Measurements from ENCODE around the gene SLC38A4. TPM values are rescaled to one million over a fixed set of nuclear protein-coding genes. Genes with fewer than 3 reads are reported as not detected.

SLC38A4 gene
- total RNA-seq, 1 experiment from 2014 or later: not detected

DNA sequence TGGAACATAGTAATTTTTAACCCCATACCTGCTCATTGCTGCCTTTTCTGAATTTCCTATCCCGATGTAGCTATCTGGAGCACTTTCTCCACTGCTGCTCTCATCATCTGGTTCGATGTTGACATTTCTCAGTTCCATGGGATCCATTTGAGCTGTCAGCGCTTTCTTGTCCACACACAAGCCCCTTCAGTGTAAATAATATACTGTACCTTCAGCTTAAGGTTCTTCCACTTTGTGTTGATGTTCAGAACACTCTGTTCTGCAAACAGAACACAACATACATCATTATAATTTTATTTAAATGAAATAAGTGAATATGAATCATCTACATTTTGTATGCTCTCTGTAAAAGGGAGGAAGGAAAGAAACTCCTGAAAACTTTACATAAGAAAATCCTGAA, 32.9 kb downstream of the SLC38A4 start:
- Histone ChIP-seq H3K4me3 (ENCODE audit: low read length) (no peak overlapping the region), H3K36me3 (ENCODE audit: insufficient read depth, low read length) (no peaks in the 10 kb centered on the region), H3K27me3 (ENCODE audit: low read length) (no peaks in the 10 kb centered on the region), H3K4me1 (ENCODE audit: low read length) (no peaks in the 10 kb centered on the region), H4K20me1 (ENCODE audit: insufficient read depth, low read depth, low read length) (no peaks in the 10 kb centered on the region), H3K9ac (ENCODE audit: low read length) (no peak overlapping the region), H3K79me2 (ENCODE audit: low read length) (no peaks in the 10 kb centered on the region), H2AFZ (ENCODE audit: low read length) (no peak overlapping the region), H3K27ac (ENCODE audit: low read length) (no peak overlapping the region), H3K9me3 (ENCODE audit: low read length) (no peaks in the 10 kb centered on the region), H3K9me2 (replicated peaks; ENCODE audit: insufficient read depth, low read length) (no peaks in the 10 kb centered on the region), H3K4me2 (ENCODE audit: low read depth, low read length, poor library complexity, severe bottlenecking) (no peak overlapping the region)
- DNase-seq: no peak

DNA sequence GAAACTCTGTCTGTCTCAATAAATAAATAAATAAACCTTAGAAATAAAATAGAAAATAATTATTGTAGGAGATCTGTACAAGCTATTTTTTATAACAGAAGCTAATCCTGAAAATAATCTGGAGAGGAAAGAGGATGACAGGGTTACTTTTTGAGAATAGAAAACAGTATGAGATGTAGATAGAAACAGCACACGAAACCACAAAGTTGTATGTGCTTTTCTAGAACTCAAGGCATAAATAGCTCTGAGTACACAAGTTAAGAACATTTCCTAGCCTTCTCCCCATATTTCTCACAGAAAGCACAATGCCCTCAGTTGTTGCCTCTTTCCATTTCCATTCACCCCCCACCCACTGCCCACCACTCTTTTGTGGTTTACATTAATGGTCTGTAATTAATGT, 35.7 kb downstream of the SLC38A4 start:
- Histone ChIP-seq H3K4me2 (ENCODE audit: low read depth, low read length, poor library complexity, severe bottlenecking) (no peak overlapping the region), H3K79me2 (ENCODE audit: low read length) (no peaks in the 10 kb centered on the region), H3K9me3 (ENCODE audit: low read length) (no peaks in the 10 kb centered on the region), H3K36me3 (ENCODE audit: insufficient read depth, low read length) (no peaks in the 10 kb centered on the region), H3K9ac (ENCODE audit: low read length) (no peak overlapping the region), H3K4me1 (ENCODE audit: low read length) (no peaks in the 10 kb centered on the region), H3K4me3 (ENCODE audit: low read length) (no peak overlapping the region), H3K27me3 (ENCODE audit: low read length) (no peaks in the 10 kb centered on the region), H2AFZ (ENCODE audit: low read length) (no peak overlapping the region), H3K27ac (ENCODE audit: low read length) (no peak overlapping the region), H3K9me2 (replicated peaks; ENCODE audit: insufficient read depth, low read length) (no peaks in the 10 kb centered on the region), H4K20me1 (ENCODE audit: insufficient read depth, low read depth, low read length) (no peaks in the 10 kb centered on the region)
- no peak for DNase-seq

- no peak overlapping the region for H2AFZ ChIP-seq (ENCODE audit: low read length)
- H3K9me2 ChIP-seq (replicated peaks; ENCODE audit: insufficient read depth, low read length): no peaks in the 10 kb centered on the region
- H3K27me3 ChIP-seq (ENCODE audit: low read length): no peaks in the 10 kb centered on the region
- H3K9ac ChIP-seq (ENCODE audit: low read length): no peak overlapping the region
- H3K4me1 ChIP-seq (ENCODE audit: low read length): no peaks in the 10 kb centered on the region
- H4K20me1 ChIP-seq (ENCODE audit: insufficient read depth, low read depth, low read length): no peaks in the 10 kb centered on the region
- no peak for DNase-seq
- H3K9me3 ChIP-seq (ENCODE audit: low read length): no peaks in the 10 kb centered on the region
- no peaks in the 10 kb centered on the region for H3K36me3 ChIP-seq (ENCODE audit: insufficient read depth, low read length)
- no peak overlapping the region for H3K27ac ChIP-seq (ENCODE audit: low read length)
- H3K4me3 ChIP-seq (ENCODE audit: low read length): no peak overlapping the region
- H3K4me2 ChIP-seq (ENCODE audit: low read depth, low read length, poor library complexity, severe bottlenecking): no peak overlapping the region
- H3K79me2 ChIP-seq (ENCODE audit: low read length): no peaks in the 10 kb centered on the region
These were observed 37.5 kb downstream of the SLC38A4 start for GRCh38 chr12:46788072-46788887.

GRCh38 chr12:46787496-46788055, 38.2 kb downstream of the SLC38A4 start:
- Histone ChIP-seq H4K20me1 (ENCODE audit: insufficient read depth, low read depth, low read length) (no peaks in the 10 kb centered on the region), H3K9me3 (ENCODE audit: low read length) (no peaks in the 10 kb centered on the region), H3K9ac (ENCODE audit: low read length) (no peak overlapping the region), H3K36me3 (ENCODE audit: insufficient read depth, low read length) (no peaks in the 10 kb centered on the region), H3K4me2 (ENCODE audit: low read depth, low read length, poor library complexity, severe bottlenecking) (no peak overlapping the region), H3K27me3 (ENCODE audit: low read length) (no peaks in the 10 kb centered on the region), H2AFZ (ENCODE audit: low read length) (no peak overlapping the region), H3K4me1 (ENCODE audit: low read length) (no peaks in the 10 kb centered on the region), H3K4me3 (ENCODE audit: low read length) (no peak overlapping the region), H3K27ac (ENCODE audit: low read length) (no peak overlapping the region), H3K79me2 (ENCODE audit: low read length) (no peaks in the 10 kb centered on the region), H3K9me2 (replicated peaks; ENCODE audit: insufficient read depth, low read length) (no peaks in the 10 kb centered on the region)
- no peak for DNase-seq

DNA sequence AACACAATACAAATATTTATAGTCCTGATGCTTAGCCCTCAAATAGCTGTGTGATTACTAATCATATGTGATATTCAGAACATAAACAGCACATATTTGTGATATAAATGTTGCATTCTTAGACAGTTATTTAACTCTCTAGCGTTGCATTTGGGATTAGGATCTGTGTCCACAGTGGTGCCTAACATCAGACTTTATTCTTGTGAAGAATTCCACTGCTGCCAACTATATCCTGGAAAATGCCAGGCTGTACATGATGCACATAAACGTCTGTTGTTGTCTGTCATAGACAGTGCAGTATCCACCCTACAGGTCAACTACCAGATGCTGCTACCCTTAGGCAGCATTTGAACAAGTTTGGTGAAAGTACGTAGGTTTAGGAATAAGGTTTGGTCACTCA, 39.0 kb downstream of the SLC38A4 start:
- Histone ChIP-seq H3K27me3 (ENCODE audit: low read length) (no peaks in the 10 kb centered on the region), H3K4me1 (ENCODE audit: low read length) (no peaks in the 10 kb centered on the region), H3K9ac (ENCODE audit: low read length) (no peak overlapping the region), H3K36me3 (ENCODE audit: insufficient read depth, low read length) (no peaks in the 10 kb centered on the region), H3K4me3 (ENCODE audit: low read length) (no peak overlapping the region), H3K79me2 (ENCODE audit: low read length) (no peaks in the 10 kb centered on the region), H2AFZ (ENCODE audit: low read length) (no peak overlapping the region), H3K4me2 (ENCODE audit: low read depth, low read length, poor library complexity, severe bottlenecking) (no peak overlapping the region), H3K27ac (ENCODE audit: low read length) (no peak overlapping the region), H3K9me2 (replicated peaks; ENCODE audit: insufficient read depth, low read length) (no peaks in the 10 kb centered on the region), H3K9me3 (ENCODE audit: low read length) (no peaks in the 10 kb centered on the region), H4K20me1 (ENCODE audit: insufficient read depth, low read depth, low read length) (no peaks in the 10 kb centered on the region)
- no peak for DNase-seq

DNA sequence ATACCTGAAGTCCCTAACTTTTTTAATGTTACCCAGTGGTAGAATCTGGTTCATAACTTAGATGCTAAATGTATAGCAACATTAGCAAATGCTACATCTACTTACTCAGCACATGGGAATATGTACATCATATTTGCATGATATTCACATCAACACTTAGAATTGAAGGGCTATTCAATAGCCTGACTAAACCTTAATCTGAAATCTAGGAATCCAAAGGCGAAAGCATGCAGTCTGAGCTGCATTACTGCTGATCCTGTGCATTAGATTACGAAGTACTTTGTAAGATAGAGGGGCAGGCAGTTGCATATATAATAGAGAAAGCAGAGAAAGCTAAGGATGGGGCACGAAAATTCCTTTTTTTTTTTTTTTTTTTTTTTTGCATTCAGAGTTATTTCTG, 40.4 kb downstream of the SLC38A4 start:
- no peaks in the 10 kb centered on the region for H3K4me1 ChIP-seq (ENCODE audit: low read length)
- no peak for DNase-seq
- H3K4me2 ChIP-seq (ENCODE audit: low read depth, low read length, poor library complexity, severe bottlenecking): no peak overlapping the region
- H3K4me3 ChIP-seq (ENCODE audit: low read length): no peak overlapping the region
- no peak overlapping the region for H3K27ac ChIP-seq (ENCODE audit: low read length)
- H3K9me3 ChIP-seq (ENCODE audit: low read length): no peaks in the 10 kb centered on the region
- no peaks in the 10 kb centered on the region for H3K9me2 ChIP-seq (replicated peaks; ENCODE audit: insufficient read depth, low read length)
- H3K27me3 ChIP-seq (ENCODE audit: low read length): no peaks in the 10 kb centered on the region
- no peak overlapping the region for H2AFZ ChIP-seq (ENCODE audit: low read length)
- no peaks in the 10 kb centered on the region for H4K20me1 ChIP-seq (ENCODE audit: insufficient read depth, low read depth, low read length)
- no peaks in the 10 kb centered on the region for H3K79me2 ChIP-seq (ENCODE audit: low read length)
- no peaks in the 10 kb centered on the region for H3K36me3 ChIP-seq (ENCODE audit: insufficient read depth, low read length)
- H3K9ac ChIP-seq (ENCODE audit: low read length): no peak overlapping the region

DNA sequence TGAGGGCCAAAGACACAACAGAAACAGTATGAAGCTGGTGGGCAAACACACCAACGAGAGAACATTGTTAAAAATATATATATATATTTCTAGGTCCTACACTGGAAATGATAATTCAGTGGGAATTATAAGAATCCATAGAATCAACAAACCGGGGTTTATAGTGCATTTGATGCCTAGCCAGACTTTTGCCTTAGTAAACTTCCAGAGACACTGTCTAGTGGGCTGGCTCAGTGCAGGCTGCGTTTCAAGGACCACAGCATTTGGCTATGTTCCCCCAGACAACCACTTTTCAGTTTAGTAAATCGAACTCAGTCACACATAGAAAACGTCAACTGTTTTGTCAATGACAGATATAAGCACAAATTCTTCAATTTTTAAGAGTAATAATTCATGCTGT, 41.9 kb downstream of the SLC38A4 start:
- Histone ChIP-seq H3K9ac (ENCODE audit: low read length) (no peak overlapping the region), H2AFZ (ENCODE audit: low read length) (no peak overlapping the region), H3K4me1 (ENCODE audit: low read length) (no peaks in the 10 kb centered on the region), H3K27me3 (ENCODE audit: low read length) (no peaks in the 10 kb centered on the region), H4K20me1 (ENCODE audit: insufficient read depth, low read depth, low read length) (no peaks in the 10 kb centered on the region), H3K4me3 (ENCODE audit: low read length) (no peak overlapping the region), H3K4me2 (ENCODE audit: low read depth, low read length, poor library complexity, severe bottlenecking) (no peak overlapping the region), H3K9me2 (replicated peaks; ENCODE audit: insufficient read depth, low read length) (no peaks in the 10 kb centered on the region), H3K9me3 (ENCODE audit: low read length) (no peaks in the 10 kb centered on the region), H3K79me2 (ENCODE audit: low read length) (no peaks in the 10 kb centered on the region), H3K27ac (ENCODE audit: low read length) (no peak overlapping the region), H3K36me3 (ENCODE audit: insufficient read depth, low read length) (no peaks in the 10 kb centered on the region)
- no peak for DNase-seq

- H3K27me3 ChIP-seq (ENCODE audit: low read length): no peaks in the 10 kb centered on the region
- H3K9ac ChIP-seq (ENCODE audit: low read length): no peak overlapping the region
- H3K4me3 ChIP-seq (ENCODE audit: low read length): no peak overlapping the region
- H3K4me1 ChIP-seq (ENCODE audit: low read length): no peaks in the 10 kb centered on the region
- no peaks in the 10 kb centered on the region for H3K79me2 ChIP-seq (ENCODE audit: low read length)
- no peaks in the 10 kb centered on the region for H3K36me3 ChIP-seq (ENCODE audit: insufficient read depth, low read length)
- no peaks in the 10 kb centered on the region for H3K9me2 ChIP-seq (replicated peaks; ENCODE audit: insufficient read depth, low read length)
- no peak overlapping the region for H3K27ac ChIP-seq (ENCODE audit: low read length)
- H4K20me1 ChIP-seq (ENCODE audit: insufficient read depth, low read depth, low read length): no peaks in the 10 kb centered on the region
- no peaks in the 10 kb centered on the region for H3K9me3 ChIP-seq (ENCODE audit: low read length)
- no peak overlapping the region for H3K4me2 ChIP-seq (ENCODE audit: low read depth, low read length, poor library complexity, severe bottlenecking)
- no peak overlapping the region for H2AFZ ChIP-seq (ENCODE audit: low read length)
- no peak for DNase-seq
These were observed 45.9 kb downstream of the SLC38A4 start for GRCh38 chr12:46779879-46780278.
